NT2/D1 (cell line): ENCODE results near the gene CSF2.

Source experiments
- SUZ12 ChIP-seq: IDR thresholded peaks from 2 replicates; pipeline ENCODE4 v1.6.1; 2011; ENCODE audit not compliant: insufficient read length, insufficient read depth; ENCODE audit errors: extremely low read depth
- YY1 ChIP-seq: IDR thresholded peaks from 2 replicates; pipeline ENCODE4 v1.6.1; 2011; ENCODE audit not compliant: insufficient read length, insufficient read depth

DNA sequence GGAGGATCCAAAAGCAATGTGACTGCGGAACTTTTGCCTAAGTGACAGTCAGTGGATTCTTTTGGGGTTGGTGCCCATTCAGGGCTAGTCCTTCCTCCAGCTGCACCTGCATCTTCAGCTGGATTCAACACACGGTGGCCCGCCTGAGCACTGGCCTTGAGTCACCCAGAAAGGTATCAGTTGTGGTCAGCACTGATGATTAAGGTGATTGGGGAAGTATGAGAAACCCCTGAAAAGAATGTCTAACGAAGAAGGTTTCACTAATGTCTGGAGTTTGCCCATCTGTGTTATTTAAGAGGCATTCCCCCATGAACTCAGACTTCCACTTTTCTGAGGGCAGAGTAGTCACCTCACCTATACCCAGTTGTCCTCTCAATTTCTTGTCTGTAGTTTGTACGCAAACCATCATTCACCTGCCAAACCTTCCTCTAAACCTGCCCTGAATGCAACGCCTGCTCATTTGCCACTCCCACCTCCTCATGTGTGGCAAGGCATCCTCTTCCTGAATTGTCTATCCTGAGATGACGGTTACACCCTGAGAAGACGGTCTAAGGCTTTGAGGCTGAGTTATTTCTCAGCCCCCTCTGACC lies 27.2 kb downstream of the CSF2 start:
- no peak for TF ChIP-seq SUZ12
- TF ChIP-seq YY1: no peak
